Tibial nerve (tissue), 4 donors: ENCODE measurements around the gene AP4B1.

ENCODE experiments used
- CTCF ChIP-seq, 5 experiments: fragments of 200-600 bp in 3 of 5; fragments of 450-650 bp in 2 of 5; sonication (generic) in 3 of 5; IDR thresholded peaks; one replicate each; pipeline ENCODE4 v1.5.1; 2016 to 2019; ENCODE audit warnings: antibody characterized with exemption in 5 of 5, mild to moderate bottlenecking in 3 of 5, moderate library complexity in 2 of 5
- EP300 ChIP-seq, 2 donors: sonication (generic); formaldehyde crosslinking; IDR thresholded peaks; one replicate each; pipeline ENCODE4 v1.6.1; 2017; ENCODE audit warnings: antibody characterized with exemption in 2 of 2, mild to moderate bottlenecking in 1 of 2
- POLR2A ChIP-seq, 2 donors: fragments of 450-650 bp; IDR thresholded peaks; one replicate each; pipeline ENCODE4 v1.6.1; 2017; ENCODE audit warnings: antibody characterized with exemption in 2 of 2, mild to moderate bottlenecking in 2 of 2, moderate library complexity in 2 of 2

DNA sequence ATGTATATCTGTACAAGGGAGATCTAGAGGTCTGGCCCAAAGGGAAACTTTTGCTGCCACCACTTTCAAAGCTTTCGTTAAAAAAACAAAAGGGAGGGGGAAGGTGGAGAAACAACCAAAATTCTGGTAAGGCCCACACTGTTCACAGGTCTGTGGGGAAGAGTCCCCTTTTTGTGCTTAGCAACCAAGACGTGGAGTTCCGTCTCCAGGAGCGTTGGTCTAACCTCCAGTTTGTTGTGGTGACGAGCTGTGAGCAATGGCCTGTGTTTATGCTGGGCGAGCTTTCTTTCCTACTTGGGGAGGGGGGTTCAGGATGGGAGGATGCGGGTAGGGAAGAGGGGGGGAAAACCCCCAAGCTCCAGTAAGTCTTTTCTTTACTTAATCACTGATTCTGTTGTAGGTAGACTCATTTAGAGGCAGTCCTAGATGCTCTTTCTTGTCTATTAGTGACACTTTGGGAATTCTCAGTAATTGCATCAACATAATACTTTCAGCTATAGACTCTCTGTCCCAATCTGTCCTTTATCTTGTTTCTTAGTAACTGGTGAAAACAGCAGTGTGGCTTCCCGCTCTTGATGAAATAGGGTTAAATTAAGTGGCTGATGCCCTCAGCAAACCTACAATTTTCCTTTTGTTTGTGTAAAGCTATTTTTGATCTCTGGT lies 26.0 kb upstream of the AP4B1 start:
- no peak for TF ChIP-seq CTCF (IDR thresholded peaks at IDR 0.05)
- no peak for TF ChIP-seq POLR2A (IDR thresholded peaks at IDR 0.05)
- TF ChIP-seq EP300 (IDR thresholded peaks at IDR 0.05), result no peak
